ENCODE data around the gene F3.

- TF ChIP-seq CTCF (IDR thresholded peaks at IDR 0.05; ENCODE audit: poor library complexity) (no peak), EZH2 (IDR thresholded peaks at IDR 0.05; ENCODE audit: borderline replicate concordance) (no peak), EZH2phosphoT487 (IDR thresholded peaks at IDR 0.05; ENCODE audit: low read depth, severe bottlenecking, unreplicated experiment) (no peak)
Measured at GRCh38 chr1:94529416-94529815, 12.1 kb downstream of the F3 start.
